Endothelial cell of umbilical vein (primary cell): Measurements from ENCODE around the gene ALDH1L2. TPM values are rescaled to one million over a fixed set of nuclear protein-coding genes. Genes with fewer than 3 reads are reported as not detected.

Experiments used
- BruUV-seq: library from RNA; stranded (reverse); fragments of 400-500 nt; replicated peaks from 2 replicates; lab custom pipeline; 2021; lab: Mats Ljungman, UMichigan
- CTCF ChIA-PET: fragments of 300-600, 350-600 bp; sonication (Branson Sonifier 250); formaldehyde crosslinking; loops from one replicate; lab custom pipeline; 2021; ENCODE audit warnings: antibody characterized with exemption, inconsistent platforms; lab: Charles Lee
- POLR2A ChIA-PET: fragments of 300-600, 350-600 bp; sonication (Branson Sonifier 250); formaldehyde crosslinking; loops from one replicate; lab custom pipeline; 2021; ENCODE audit warnings: antibody characterized with exemption, inconsistent platforms; lab: Charles Lee
- DNase-seq: peaks from one replicate; pipeline ENCODE4 v3.0.0-alpha.2; 2011; ENCODE audit warnings: low read depth, low spot score
- FAIRE-seq: peaks from 2 replicates; lab custom pipeline; 2011; peaks lifted over from hg19 to GRCh38; lab: Jason Lieb, UNC
- H2AFZ ChIP-seq: 2 replicates; pipeline ENCODE4 v1.6.0; 2012; ENCODE audit warnings: low read depth, low read length, control low read depth, inconsistent platforms
- H3K27ac ChIP-seq: 2 replicates; pipeline ENCODE4 v1.5.1; 2011; ENCODE audit warnings: low read depth, mild to moderate bottlenecking, control low read depth, low read length, moderate library complexity; ENCODE audit not compliant: insufficient read depth
- H3K27me3 ChIP-seq, 2 experiments: 2 replicates each; pipeline versions ENCODE4 v1.6.0 to v1.6.1; 2011; ENCODE audit warnings: low read length in 2 of 2, mixed read lengths in 1 of 2; ENCODE audit not compliant: control insufficient read depth in 2 of 2, insufficient read depth in 2 of 2
- H3K36me3 ChIP-seq, 2 experiments: 2 replicates in 1 of 2; 3 replicates in 1 of 2; pipeline ENCODE4 v1.5.1; 2011; ENCODE audit warnings: low read length in 2 of 2, mild to moderate bottlenecking in 1 of 2, moderate library complexity in 1 of 2; ENCODE audit not compliant: control insufficient read depth in 2 of 2, insufficient read depth in 2 of 2; ENCODE audit errors: extremely low read depth in 1 of 2
- H3K4me1 ChIP-seq: 3 replicates; pipeline ENCODE4 v1.5.1; 2011; ENCODE audit warnings: mild to moderate bottlenecking, low read length; ENCODE audit not compliant: control insufficient read depth, insufficient read depth; ENCODE audit errors: extremely low read depth
- H3K4me2 ChIP-seq: 2 replicates; pipeline ENCODE4 v1.6.1; 2011; ENCODE audit warnings: low read length, control low read depth, mixed read lengths; ENCODE audit not compliant: insufficient read depth
- H3K4me3 ChIP-seq, 3 experiments: fragments of 200-600 bp in 1 of 3; sonication (generic), shearing (Covaris generic) in 1 of 3; replicated peaks in 1 of 3; 2 replicates each; pipeline ENCODE4 v1.5.1; 2011 to 2016; ENCODE audit warnings: control low read depth in 3 of 3, low read length in 3 of 3, mild to moderate bottlenecking in 2 of 3, inconsistent platforms in 1 of 3, low read depth in 1 of 3, moderate library complexity in 1 of 3; ENCODE audit not compliant: insufficient read depth in 1 of 3
- H3K79me2 ChIP-seq: 2 replicates; pipeline ENCODE4 v1.6.0; 2012; ENCODE audit warnings: low read length, inconsistent platforms; ENCODE audit not compliant: control insufficient read depth, insufficient read depth
- H3K9ac ChIP-seq: replicated peaks from 2 replicates; pipeline ENCODE3; 2011; ENCODE audit warnings: low read length, control low read depth; ENCODE audit not compliant: insufficient read depth; ENCODE audit errors: extremely low read depth
- H3K9me1 ChIP-seq: replicated peaks from 3 replicates; pipeline ENCODE4 v1.6.0; 2011; ENCODE audit warnings: mild to moderate bottlenecking, low read length; ENCODE audit not compliant: control insufficient read depth, insufficient read depth; ENCODE audit errors: extremely low read depth
- H3K9me3 ChIP-seq: replicated peaks from 2 replicates; pipeline ENCODE4 v1.5.1; 2012; ENCODE audit warnings: low read length, inconsistent platforms; ENCODE audit not compliant: control insufficient read depth, insufficient read depth
- H4K20me1 ChIP-seq: replicated peaks from 2 replicates; pipeline ENCODE3; 2011; ENCODE audit warnings: mild to moderate bottlenecking, low read length; ENCODE audit not compliant: control insufficient read depth, insufficient read depth; ENCODE audit errors: extremely low read depth
- EZH2 ChIP-seq: IDR thresholded peaks from 2 replicates; pipeline ENCODE4 v1.6.1; 2012; ENCODE audit warnings: borderline replicate concordance, low read depth, mild to moderate bottlenecking, moderate library complexity, low read length, inconsistent platforms; ENCODE audit not compliant: severe bottlenecking
- FOS ChIP-seq: IDR thresholded peaks from 2 replicates; pipeline ENCODE4 v1.6.1; 2011; ENCODE audit warnings: mild to moderate bottlenecking, low read length, moderate library complexity, borderline replicate concordance; ENCODE audit not compliant: insufficient read depth
- GATA2 ChIP-seq: IDR thresholded peaks from 2 replicates; pipeline ENCODE4 v1.7.0; 2011; ENCODE audit warnings: low read depth, mild to moderate bottlenecking, moderate library complexity, mixed read lengths, low read length; ENCODE audit not compliant: insufficient read length, insufficient read depth
- JUN ChIP-seq: IDR thresholded peaks from 2 replicates; pipeline ENCODE4 v1.6.1; 2011; ENCODE audit warnings: borderline replicate concordance, low read depth; ENCODE audit not compliant: insufficient read length, insufficient read depth
- MYC ChIP-seq: IDR thresholded peaks from one replicate; pipeline ENCODE4 v1.6.1; 2011; ENCODE audit warnings: mild to moderate bottlenecking, low read depth, low read length
- POLR2A ChIP-seq: IDR thresholded peaks from 2 replicates; pipeline ENCODE4 v1.6.1; 2012; ENCODE audit warnings: low read depth, mild to moderate bottlenecking, control low read depth, low read length
- POLR2AphosphoS5 ChIP-seq: IDR thresholded peaks from 2 replicates; pipeline ENCODE4 v1.6.1; 2012; ENCODE audit warnings: low read depth, mild to moderate bottlenecking, control low read depth, low read length, moderate library complexity; ENCODE audit not compliant: insufficient read depth
- dilution Hi-C: fragments of 300-500 bp; cut with MboI; formaldehyde crosslinking; loops from one replicate; pipeline ENCODE4 v1.15.0; 2019; ENCODE audit warnings: low sequenced_read_pairs; ENCODE audit not compliant: extremely low pct_ligation_motif_present
- intact Hi-C: fragments of 100-400 bp; cut with micrococcal nuclease; formaldehyde crosslinking; loops from one replicate; pipeline ENCODE4 v1.10.0; 2022
- polyA plus RNA-seq, 4 experiments: library from polyadenylated mRNA; depleted of rRNA in 3 of 4; stranded (reverse) in 3 of 4; unstranded in 1 of 4; fragments of >200 nt; gene quantifications; 2 replicates each; pipeline versions ENCODE4 v1.2.1 to v1.2.3, GENCODE V29; 2011 to 2012; ENCODE audit warnings: missing spikeins in 1 of 4
- total RNA-seq: library from RNA; stranded (reverse); gene quantifications from 2 replicates; pipeline ENCODE4 v1.2.3, GENCODE V29; 2021
- TF ChIP-seq, protein P1 (sequence below), 2 donors: IDR thresholded peaks; 1 replicate in 1 of 2; 2 replicates in 1 of 2; pipeline ENCODE4 v1.5.1; 2011; ENCODE audit warnings: low read length in 2 of 2, mild to moderate bottlenecking in 2 of 2, moderate library complexity in 2 of 2, control low read depth in 1 of 2, inconsistent platforms in 1 of 2, low read depth in 1 of 2; ENCODE audit not compliant: insufficient read depth in 1 of 2; ENCODE audit errors: extremely low read depth in 1 of 2

Gene ALDH1L2
- total and polyA plus RNA-seq, 2 donors (not counting 3 experiments of a cell fraction or from before 2014, with no cell fraction given) = 1.4 to 2.5 TPM

DNA sequence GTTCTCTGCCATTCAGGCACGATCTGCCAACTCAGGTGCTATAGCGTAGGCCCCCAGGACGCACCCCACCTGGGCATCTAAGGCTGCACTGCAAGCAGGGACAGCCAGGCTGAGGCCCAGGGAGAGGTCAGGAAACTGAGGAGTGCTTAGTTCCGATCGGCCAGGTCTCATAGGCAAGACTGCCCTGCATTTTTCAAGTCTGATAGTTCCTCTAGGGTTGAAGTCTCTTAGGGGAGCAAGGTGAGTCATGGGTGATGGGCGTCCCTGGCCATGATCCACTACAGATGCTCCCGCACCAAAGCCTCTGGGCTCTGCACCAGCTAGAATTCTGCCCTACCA lies 84.9 kb downstream of the ALDH1L2 start:
- no peak overlapping the region for H3K27ac ChIP-seq
- no peaks in the 10 kb centered on the region for H3K9me3 ChIP-seq
- no peak overlapping the region for H3K9ac ChIP-seq
- H3K4me2 ChIP-seq = no peak overlapping the region
- POLR2A ChIA-PET = no interaction called here
- H3K4me3 ChIP-seq = no peak overlapping the region
- no peaks in the 10 kb centered on the region for H4K20me1 ChIP-seq
- CTCF ChIA-PET = no interaction called here
- H3K27me3 ChIP-seq = no peaks in the 10 kb centered on the region
- H2AFZ ChIP-seq = no peak overlapping the region
- no peak for TF ChIP-seq EZH2
- TF ChIP-seq GATA2 = no peak
- TF ChIP-seq, protein P1, sequence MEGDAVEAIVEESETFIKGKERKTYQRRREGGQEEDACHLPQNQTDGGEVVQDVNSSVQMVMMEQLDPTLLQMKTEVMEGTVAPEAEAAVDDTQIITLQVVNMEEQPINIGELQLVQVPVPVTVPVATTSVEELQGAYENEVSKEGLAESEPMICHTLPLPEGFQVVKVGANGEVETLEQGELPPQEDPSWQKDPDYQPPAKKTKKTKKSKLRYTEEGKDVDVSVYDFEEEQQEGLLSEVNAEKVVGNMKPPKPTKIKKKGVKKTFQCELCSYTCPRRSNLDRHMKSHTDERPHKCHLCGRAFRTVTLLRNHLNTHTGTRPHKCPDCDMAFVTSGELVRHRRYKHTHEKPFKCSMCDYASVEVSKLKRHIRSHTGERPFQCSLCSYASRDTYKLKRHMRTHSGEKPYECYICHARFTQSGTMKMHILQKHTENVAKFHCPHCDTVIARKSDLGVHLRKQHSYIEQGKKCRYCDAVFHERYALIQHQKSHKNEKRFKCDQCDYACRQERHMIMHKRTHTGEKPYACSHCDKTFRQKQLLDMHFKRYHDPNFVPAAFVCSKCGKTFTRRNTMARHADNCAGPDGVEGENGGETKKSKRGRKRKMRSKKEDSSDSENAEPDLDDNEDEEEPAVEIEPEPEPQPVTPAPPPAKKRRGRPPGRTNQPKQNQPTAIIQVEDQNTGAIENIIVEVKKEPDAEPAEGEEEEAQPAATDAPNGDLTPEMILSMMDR (IDR thresholded peaks at IDR 0.05; ENCODE audit: extremely low read depth in 1 of 2, insufficient read depth in 1 of 2, low read depth in 1 of 2, low read length in 2 of 2) = no peak
- intact Hi-C loops (no loop called here), dilution Hi-C loops (no loop called here)
- H3K79me2 ChIP-seq = no peaks in the 10 kb centered on the region
- no peaks in the 10 kb centered on the region for H3K4me1 ChIP-seq
- H3K9me1 ChIP-seq = no peaks in the 10 kb centered on the region
- no peak for DNase-seq
- H3K36me3 ChIP-seq = peaks cover 8 to 10% of the 10 kb centered on the region in 2 experiments
- no TSS peak for BruUV-seq
- no peak for FAIRE-seq

- TF ChIP-seq POLR2A (no peak), FOS (no peak), POLR2AphosphoS5 (no peak), JUN (no peak), EZH2 (no peak), MYC (no peak)
- TF ChIP-seq, protein P1 (IDR thresholded peaks at IDR 0.05; ENCODE audit: extremely low read depth in 1 of 2, insufficient read depth in 1 of 2, low read depth in 1 of 2, low read length in 2 of 2) = no peak
- no peak overlapping the region for H3K4me3 ChIP-seq
- no peak overlapping the region for H3K27ac ChIP-seq
- no peaks in the 10 kb centered on the region for H3K27me3 ChIP-seq
- FAIRE-seq = no peak
- no peaks in the 10 kb centered on the region for H3K9me3 ChIP-seq
- H2AFZ ChIP-seq = no peak overlapping the region
- no peak overlapping the region for H3K9ac ChIP-seq
- BruUV-seq = no TSS peak
- dilution Hi-C loops = no loop called here
- intact Hi-C loops = no loop called here
- no peak for DNase-seq
- ChIA-PET POLR2A (no interaction called here), CTCF (no interaction called here)
- H3K79me2 ChIP-seq = no peaks in the 10 kb centered on the region
- H3K36me3 ChIP-seq = peaks cover 8 to 10% of the 10 kb centered on the region in 2 experiments
- H3K4me2 ChIP-seq = no peak overlapping the region
- H3K4me1 ChIP-seq = peaks cover 4% of the 10 kb centered on the region
- H3K9me1 ChIP-seq = no peaks in the 10 kb centered on the region
- no peaks in the 10 kb centered on the region for H4K20me1 ChIP-seq
Observed at GRCh38 chr12:104998423-104999346, 85.6 kb downstream of the ALDH1L2 start.
